Mesothelial cell of epicardium (in vitro differentiated cells): ENCODE data around the gene EPHB3. TPM values are rescaled to one million over a fixed set of nuclear protein-coding genes. Genes with fewer than 3 reads are reported as not detected.

ENCODE experiments used
- DNase-seq, 2 experiments: peaks; one replicate each; pipeline ENCODE4 v3.0.0; 2021; ENCODE audit warnings: low spot score in 2 of 2; ENCODE audit not compliant: unreplicated experiment in 2 of 2
- H3K27ac Mint-ChIP-seq: 2 replicates; pipeline ENCODE4 v1.8.0; 2021; ENCODE audit warnings: mixed read lengths
- H3K27me3 Mint-ChIP-seq: 2 replicates; pipeline ENCODE4 v1.8.0; 2021; ENCODE audit warnings: low read depth, mixed read lengths
- H3K36me3 Mint-ChIP-seq: 2 replicates; pipeline ENCODE4 v1.8.0; 2021; ENCODE audit warnings: mixed read lengths
- H3K4me1 Mint-ChIP-seq: 2 replicates; pipeline ENCODE4 v1.8.0; 2021; ENCODE audit warnings: mixed read lengths
- H3K4me3 Mint-ChIP-seq: 2 replicates; pipeline ENCODE4 v1.8.0; 2021; ENCODE audit warnings: mild to moderate bottlenecking, moderate library complexity, mixed read lengths
- H3K9me3 Mint-ChIP-seq: 2 replicates; pipeline ENCODE4 v1.8.0; 2021; ENCODE audit warnings: mixed read lengths
- total RNA-seq: library from RNA; stranded (reverse); gene quantifications from 3 replicates; pipeline ENCODE4 v1.2.1, GENCODE V29; 2021
- TF ChIP-seq, protein P1 (sequence below): fragments of 200-600 bp; sonication (generic); IDR thresholded peaks from one replicate; pipeline ENCODE4 v1.5.0; 2021; ENCODE audit warnings: antibody characterized with exemption; ENCODE audit not compliant: unreplicated experiment

The EPHB3 gene
- total RNA-seq, 1 donor from 2014 or later: 115 TPM

GRCh38 chr3:184552296-184552695 lies 9.3 kb upstream of the EPHB3 start:
- Mint-ChIP-seq H3K4me3 (no peak overlapping the region), H3K9me3 (no peaks in the 10 kb centered on the region), H3K27ac (no peak overlapping the region), H3K4me1 (no peaks in the 10 kb centered on the region), H3K27me3 (peaks cover 9% of the 10 kb centered on the region), H3K36me3 (no peaks in the 10 kb centered on the region)
- TF ChIP-seq, protein P1, sequence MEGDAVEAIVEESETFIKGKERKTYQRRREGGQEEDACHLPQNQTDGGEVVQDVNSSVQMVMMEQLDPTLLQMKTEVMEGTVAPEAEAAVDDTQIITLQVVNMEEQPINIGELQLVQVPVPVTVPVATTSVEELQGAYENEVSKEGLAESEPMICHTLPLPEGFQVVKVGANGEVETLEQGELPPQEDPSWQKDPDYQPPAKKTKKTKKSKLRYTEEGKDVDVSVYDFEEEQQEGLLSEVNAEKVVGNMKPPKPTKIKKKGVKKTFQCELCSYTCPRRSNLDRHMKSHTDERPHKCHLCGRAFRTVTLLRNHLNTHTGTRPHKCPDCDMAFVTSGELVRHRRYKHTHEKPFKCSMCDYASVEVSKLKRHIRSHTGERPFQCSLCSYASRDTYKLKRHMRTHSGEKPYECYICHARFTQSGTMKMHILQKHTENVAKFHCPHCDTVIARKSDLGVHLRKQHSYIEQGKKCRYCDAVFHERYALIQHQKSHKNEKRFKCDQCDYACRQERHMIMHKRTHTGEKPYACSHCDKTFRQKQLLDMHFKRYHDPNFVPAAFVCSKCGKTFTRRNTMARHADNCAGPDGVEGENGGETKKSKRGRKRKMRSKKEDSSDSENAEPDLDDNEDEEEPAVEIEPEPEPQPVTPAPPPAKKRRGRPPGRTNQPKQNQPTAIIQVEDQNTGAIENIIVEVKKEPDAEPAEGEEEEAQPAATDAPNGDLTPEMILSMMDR: no peak
- DNase-seq: no peak

DNA sequence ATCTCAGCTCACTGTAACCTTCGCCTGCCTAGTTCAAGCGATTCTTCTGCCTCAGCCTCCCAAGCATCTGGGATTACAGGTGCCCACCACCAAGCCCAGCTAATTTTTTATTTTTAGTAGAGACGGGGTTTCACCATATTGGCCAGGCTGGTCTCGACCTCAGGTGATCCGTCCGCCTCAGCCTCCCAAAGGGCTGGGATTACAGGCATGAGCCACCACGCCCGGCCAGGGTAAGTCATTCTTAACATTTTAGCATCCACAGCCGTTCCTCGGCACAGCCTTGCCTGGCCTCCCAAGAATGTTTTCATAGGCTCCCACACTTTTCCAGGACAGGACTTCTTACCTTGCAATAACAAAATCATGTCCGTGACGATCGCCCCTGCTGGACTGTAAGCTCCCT lies 8.7 kb upstream of the EPHB3 start:
- no peak for DNase-seq
- Mint-ChIP-seq H3K4me3 (no peak overlapping the region), H3K27ac (no peak overlapping the region), H3K4me1 (no peaks in the 10 kb centered on the region), H3K36me3 (no peaks in the 10 kb centered on the region), H3K27me3 (peaks cover 13% of the 10 kb centered on the region), H3K9me3 (no peaks in the 10 kb centered on the region)
- TF ChIP-seq, protein P1: no peak

GRCh38 chr3:184553385-184553784 lies 8.2 kb upstream of the EPHB3 start:
- Mint-ChIP-seq H3K4me3 (no peak overlapping the region), H3K4me1 (no peaks in the 10 kb centered on the region), H3K36me3 (no peaks in the 10 kb centered on the region), H3K27me3 (peaks cover 17% of the 10 kb centered on the region), H3K9me3 (no peaks in the 10 kb centered on the region), H3K27ac (no peak overlapping the region)
- no peak for DNase-seq
- TF ChIP-seq, protein P1: no peak

- H3K36me3 Mint-ChIP-seq: no peaks in the 10 kb centered on the region
- H3K4me3 Mint-ChIP-seq: no peak overlapping the region
- peaks cover 26% of the 10 kb centered on the region for H3K27me3 Mint-ChIP-seq
- no peaks in the 10 kb centered on the region for H3K4me1 Mint-ChIP-seq
- no peak for DNase-seq
- TF ChIP-seq, protein P1: no peak
- H3K9me3 Mint-ChIP-seq: no peaks in the 10 kb centered on the region
- H3K27ac Mint-ChIP-seq: no peak overlapping the region
These were observed 7.1 kb upstream of the EPHB3 start for GRCh38 chr3:184554461-184554860.

DNA sequence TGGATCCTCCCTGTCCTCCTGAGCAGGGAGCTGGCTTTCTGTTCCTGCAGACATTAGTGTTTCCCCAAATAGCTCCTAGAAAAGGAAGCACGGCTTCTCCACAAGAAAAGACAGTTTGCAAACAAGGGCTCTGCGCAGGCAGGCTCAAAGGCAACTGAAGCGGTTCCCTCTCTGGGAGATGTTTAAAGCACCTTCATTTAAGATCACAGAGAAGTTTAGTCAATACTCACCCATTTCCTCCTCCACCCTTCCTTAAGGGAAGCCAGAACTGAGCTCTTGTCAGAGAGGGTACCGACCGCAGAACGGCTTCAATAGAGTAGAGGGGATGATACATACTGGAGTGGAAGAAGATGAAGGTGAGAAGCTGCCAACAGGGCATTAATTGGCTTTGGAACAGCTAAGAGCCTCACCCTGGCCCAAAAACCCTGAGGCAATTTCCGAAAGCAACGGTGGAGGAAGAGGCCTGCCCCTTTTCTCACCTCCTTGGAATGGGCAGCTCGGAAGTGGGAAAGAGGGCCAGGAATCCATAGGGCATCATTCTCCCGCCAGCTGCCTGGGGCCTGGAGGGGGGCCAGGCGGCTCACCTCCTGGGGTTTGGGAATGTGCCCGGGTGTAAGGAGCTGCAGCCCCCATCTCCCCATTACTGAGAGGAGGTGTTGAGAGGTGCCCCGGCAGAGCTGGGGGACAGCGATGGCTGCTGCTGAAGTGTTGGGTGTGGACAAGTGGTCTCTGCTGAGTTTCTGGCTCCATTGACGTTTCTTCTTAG lies 4.8 kb upstream of the EPHB3 start:
- DNase-seq: no peak
- peaks cover 6% of the 10 kb centered on the region for H3K4me1 Mint-ChIP-seq
- peaks cover 29% of the 10 kb centered on the region for H3K27me3 Mint-ChIP-seq
- no peak overlapping the region for H3K4me3 Mint-ChIP-seq
- TF ChIP-seq, protein P1: no peak
- H3K36me3 Mint-ChIP-seq: no peaks in the 10 kb centered on the region
- H3K9me3 Mint-ChIP-seq: no peaks in the 10 kb centered on the region
- H3K27ac Mint-ChIP-seq: no peak overlapping the region
